ENCODE data around the gene GNL3. TPM values are rescaled to one million over a fixed set of nuclear protein-coding genes. Genes with fewer than 3 reads are reported as not detected.

The GNL3 gene
- total RNA-seq, 4 donors from 2014 or later, result 95.8 to 184 (median 112) TPM

DNA sequence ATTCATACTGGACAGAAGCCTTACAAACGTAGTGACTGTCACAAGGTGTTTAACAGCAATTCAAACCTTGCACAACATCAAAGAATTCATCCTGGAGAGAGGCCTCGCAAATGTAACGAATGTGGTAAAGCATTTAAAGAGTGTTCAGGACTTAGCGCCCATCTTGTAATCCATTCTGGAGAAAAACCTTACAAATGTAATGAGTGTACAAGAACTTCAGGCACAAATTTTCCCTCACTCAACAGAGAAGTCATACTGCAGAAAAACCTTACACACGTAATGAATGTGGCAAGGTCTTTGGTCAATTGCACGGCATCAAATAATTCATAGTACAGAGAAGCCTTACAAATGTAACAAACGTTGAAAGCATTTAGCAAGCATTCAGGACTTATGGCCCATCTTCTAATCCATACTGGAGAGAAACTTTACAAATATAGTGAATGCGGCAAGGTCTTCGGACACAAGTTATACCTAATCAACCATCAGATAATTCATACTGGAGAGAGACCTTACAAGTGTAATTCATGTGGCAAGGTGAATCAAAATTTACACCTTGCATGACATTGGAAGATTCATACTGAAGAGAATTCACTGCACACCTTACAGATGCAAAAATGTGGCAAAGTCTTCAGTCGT lies 47.5 kb downstream of the GNL3 start:
- H3K36me3 ChIP-seq, result peaks cover 0 to 96% (median 9%) of the 10 kb centered on the region in 3 donors
- no peaks in the 10 kb centered on the region for H3K27me3 ChIP-seq
- no peak overlapping the region for H3K4me3 ChIP-seq
- TF ChIP-seq, protein P1, sequence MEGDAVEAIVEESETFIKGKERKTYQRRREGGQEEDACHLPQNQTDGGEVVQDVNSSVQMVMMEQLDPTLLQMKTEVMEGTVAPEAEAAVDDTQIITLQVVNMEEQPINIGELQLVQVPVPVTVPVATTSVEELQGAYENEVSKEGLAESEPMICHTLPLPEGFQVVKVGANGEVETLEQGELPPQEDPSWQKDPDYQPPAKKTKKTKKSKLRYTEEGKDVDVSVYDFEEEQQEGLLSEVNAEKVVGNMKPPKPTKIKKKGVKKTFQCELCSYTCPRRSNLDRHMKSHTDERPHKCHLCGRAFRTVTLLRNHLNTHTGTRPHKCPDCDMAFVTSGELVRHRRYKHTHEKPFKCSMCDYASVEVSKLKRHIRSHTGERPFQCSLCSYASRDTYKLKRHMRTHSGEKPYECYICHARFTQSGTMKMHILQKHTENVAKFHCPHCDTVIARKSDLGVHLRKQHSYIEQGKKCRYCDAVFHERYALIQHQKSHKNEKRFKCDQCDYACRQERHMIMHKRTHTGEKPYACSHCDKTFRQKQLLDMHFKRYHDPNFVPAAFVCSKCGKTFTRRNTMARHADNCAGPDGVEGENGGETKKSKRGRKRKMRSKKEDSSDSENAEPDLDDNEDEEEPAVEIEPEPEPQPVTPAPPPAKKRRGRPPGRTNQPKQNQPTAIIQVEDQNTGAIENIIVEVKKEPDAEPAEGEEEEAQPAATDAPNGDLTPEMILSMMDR (IDR thresholded peaks at IDR 0.05), result no peak
- no peak for TF ChIP-seq POLR2A (IDR thresholded peaks at IDR 0.05)
- no peak overlapping the region for H3K27ac ChIP-seq
- DNase-seq, result no peak
- intact Hi-C loops (cut with DNase I), result no loop called here
- H3K9me3 ChIP-seq, result peaks cover 0 to 10% (median 8%) of the 10 kb centered on the region in 3 donors
- H3K4me1 ChIP-seq, result no peaks in the 10 kb centered on the region
- WGBS, 2 donors, result 85 to 90% methylated on average over 10 of the region's 10 CpGs

DNA sequence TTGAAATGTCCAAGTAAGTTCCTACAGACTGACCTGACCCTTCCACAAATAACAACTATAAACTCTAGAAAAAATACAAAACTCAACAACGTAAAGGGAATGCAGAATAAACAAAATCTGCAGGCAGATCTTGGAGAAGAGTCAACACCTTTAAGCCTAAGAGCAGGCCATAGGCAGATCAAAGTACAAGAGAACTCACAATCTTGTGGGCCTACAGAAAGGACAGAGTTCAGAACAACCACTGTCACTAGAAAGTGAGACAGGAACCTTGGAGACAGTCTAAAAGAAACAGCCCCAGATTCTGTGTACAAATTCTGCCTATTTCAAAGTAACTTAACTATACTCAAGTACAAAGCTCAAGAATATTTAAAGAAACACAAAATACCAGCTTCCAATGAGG lies 53.9 kb downstream of the GNL3 start:
- Histone ChIP-seq H3K27me3 (no peaks in the 10 kb centered on the region), H3K9me3 (no peaks in the 10 kb centered on the region), H3K4me1 (no peaks in the 10 kb centered on the region), H3K27ac (no peak overlapping the region), H3K4me3 (no peak overlapping the region), H3K36me3 (peaks cover 10 to 100% (median 23%) of the 10 kb centered on the region in 3 donors)
- 82 to 86% methylated on average over 1 of the region's 1 CpG for WGBS, 2 donors
- no peak for DNase-seq
- intact Hi-C loops (cut with DNase I), result loop anchor here (10.0 kb wide), 1 partner anchor 335 kb away; no protein-coding TSS in a partner anchor
- TF ChIP-seq POLR2A (IDR thresholded peaks at IDR 0.05), result no peak
- TF ChIP-seq, protein P1 (IDR thresholded peaks at IDR 0.05), result no peak

DNA sequence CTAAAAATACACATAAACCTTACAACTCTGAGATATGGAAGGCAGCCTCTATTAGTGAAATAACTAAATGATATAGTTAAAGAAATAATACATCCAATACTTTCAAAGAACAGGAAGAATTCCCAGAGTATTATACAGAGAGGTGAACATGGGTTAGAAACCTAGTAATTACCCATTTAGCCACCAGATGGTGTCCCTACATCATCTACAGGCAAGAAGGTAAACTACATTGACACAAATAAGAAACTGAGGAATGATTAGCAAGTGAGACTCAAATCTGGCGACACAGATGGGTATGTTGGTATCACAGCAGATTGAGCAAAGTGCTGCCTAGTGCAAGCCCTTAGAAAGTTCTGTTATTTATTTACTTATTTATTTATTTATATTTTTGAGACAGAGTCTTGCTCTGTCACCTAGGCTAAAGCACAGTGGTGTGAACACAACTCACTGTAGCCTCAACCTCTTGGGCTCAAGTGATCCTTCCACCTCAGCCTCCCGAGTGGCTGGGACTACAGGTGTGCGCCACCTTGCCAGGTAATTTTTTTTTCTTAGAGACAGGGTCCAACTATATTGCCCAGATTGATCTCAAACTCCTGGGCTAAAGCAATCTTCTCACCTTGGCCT lies 56.7 kb downstream of the GNL3 start:
- Histone ChIP-seq H3K9me3 (no peaks in the 10 kb centered on the region), H3K4me3 (no peak overlapping the region), H3K36me3 (peaks cover 10 to 100% (median 34%) of the 10 kb centered on the region in 3 donors), H3K27me3 (no peaks in the 10 kb centered on the region), H3K27ac (no peak overlapping the region), H3K4me1 (no peaks in the 10 kb centered on the region)
- intact Hi-C loops (cut with DNase I), result loop anchor here (10.0 kb wide), 1 partner anchor 332 kb away; no protein-coding TSS in a partner anchor
- TF ChIP-seq POLR2A (IDR thresholded peaks at IDR 0.05), result no peak
- TF ChIP-seq, protein P1 (IDR thresholded peaks at IDR 0.05), result peak; percentile 24 to 64 (median 48)
- 73 to 88% methylated on average over 3 of the region's 3 CpGs for WGBS, 2 donors
- DNase-seq, result no peak

DNA sequence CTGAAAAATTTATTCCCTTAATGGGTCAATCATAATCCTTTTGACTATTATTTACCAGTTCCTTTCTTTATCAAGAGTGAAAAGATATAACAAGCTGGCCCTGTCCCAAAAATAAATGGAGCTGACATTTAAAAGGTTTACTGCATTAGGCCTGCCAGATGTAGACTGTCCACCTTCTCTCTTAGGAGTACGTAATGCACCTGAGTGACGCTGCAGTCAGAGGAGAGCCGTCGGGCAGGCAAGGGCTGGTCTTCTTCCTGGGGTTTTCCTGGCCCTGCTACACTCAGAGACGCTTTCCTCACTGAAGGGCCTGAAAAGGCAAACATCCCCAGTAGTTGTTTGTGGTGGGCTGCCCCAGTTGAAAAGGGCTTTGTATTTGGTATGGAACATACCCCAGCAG lies 57.3 kb downstream of the GNL3 start:
- Histone ChIP-seq H3K4me1 (no peaks in the 10 kb centered on the region), H3K4me3 (no peak overlapping the region), H3K27ac (no peak overlapping the region), H3K36me3 (peaks cover 10 to 100% (median 34%) of the 10 kb centered on the region in 3 donors), H3K27me3 (no peaks in the 10 kb centered on the region), H3K9me3 (no peaks in the 10 kb centered on the region)
- 96 to 100% methylated on average over 4 to 5 of the region's 5 CpGs for WGBS, 2 donors
- DNase-seq, result no peak
- TF ChIP-seq POLR2A (IDR thresholded peaks at IDR 0.05), result no peak
- TF ChIP-seq, protein P1 (IDR thresholded peaks at IDR 0.05), result no peak
- intact Hi-C loops (cut with DNase I), result loop anchor here (10.0 kb wide), 1 partner anchor 332 kb away; no protein-coding TSS in a partner anchor

DNA sequence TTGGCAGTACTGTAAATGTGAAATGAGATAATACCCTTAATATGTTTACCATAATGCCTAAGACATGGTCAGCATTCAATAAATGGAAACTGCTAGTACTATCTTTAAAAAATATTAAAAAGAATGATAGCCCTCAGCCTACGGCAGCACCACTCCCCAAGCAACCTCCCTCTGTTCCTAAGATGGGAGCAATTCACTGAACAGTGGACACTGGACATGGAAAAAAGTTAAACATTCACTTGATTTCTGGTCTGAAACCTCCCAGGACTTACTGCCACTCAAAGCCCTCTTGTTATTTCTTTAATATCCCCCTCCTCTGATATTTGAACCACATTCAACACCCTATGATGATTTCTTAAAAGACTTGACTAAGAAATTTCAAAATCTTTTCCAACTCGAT lies 57.9 kb downstream of the GNL3 start:
- no peak for DNase-seq
- no peak overlapping the region for H3K27ac ChIP-seq
- no peaks in the 10 kb centered on the region for H3K9me3 ChIP-seq
- TF ChIP-seq POLR2A (IDR thresholded peaks at IDR 0.05), result no peak
- TF ChIP-seq, protein P1 (IDR thresholded peaks at IDR 0.05), result no peak
- H3K4me1 ChIP-seq, result no peaks in the 10 kb centered on the region
- H3K27me3 ChIP-seq, result no peaks in the 10 kb centered on the region
- peaks cover 10 to 100% (median 38%) of the 10 kb centered on the region in 3 donors for H3K36me3 ChIP-seq
- no peak overlapping the region for H3K4me3 ChIP-seq
- intact Hi-C loops (cut with DNase I), result loop anchor here (10.0 kb wide), 1 partner anchor 331 kb away; no protein-coding TSS in a partner anchor
- WGBS, 2 donors, result 82 to 84% methylated on average over 2 of the region's 2 CpGs

Data from esophagus squamous epithelium (tissue), 5 donors.